NOMO-1 treated with dmso at 0.1 percent for 144 hours (cell line): Measurements from ENCODE around the gene MLXIP.
"Not testable (repeated sequence)": the region's sequence is repeated elsewhere in the genome, so short reads cannot be mapped to it uniquely, and the experiment has no call there.

Experiments
- DNase-seq: peaks from one replicate; lab custom pipeline; 2025; ENCODE audit not compliant: unreplicated experiment; lab: John Stamatoyannopoulos, UW

The MLXIP gene

DNA sequence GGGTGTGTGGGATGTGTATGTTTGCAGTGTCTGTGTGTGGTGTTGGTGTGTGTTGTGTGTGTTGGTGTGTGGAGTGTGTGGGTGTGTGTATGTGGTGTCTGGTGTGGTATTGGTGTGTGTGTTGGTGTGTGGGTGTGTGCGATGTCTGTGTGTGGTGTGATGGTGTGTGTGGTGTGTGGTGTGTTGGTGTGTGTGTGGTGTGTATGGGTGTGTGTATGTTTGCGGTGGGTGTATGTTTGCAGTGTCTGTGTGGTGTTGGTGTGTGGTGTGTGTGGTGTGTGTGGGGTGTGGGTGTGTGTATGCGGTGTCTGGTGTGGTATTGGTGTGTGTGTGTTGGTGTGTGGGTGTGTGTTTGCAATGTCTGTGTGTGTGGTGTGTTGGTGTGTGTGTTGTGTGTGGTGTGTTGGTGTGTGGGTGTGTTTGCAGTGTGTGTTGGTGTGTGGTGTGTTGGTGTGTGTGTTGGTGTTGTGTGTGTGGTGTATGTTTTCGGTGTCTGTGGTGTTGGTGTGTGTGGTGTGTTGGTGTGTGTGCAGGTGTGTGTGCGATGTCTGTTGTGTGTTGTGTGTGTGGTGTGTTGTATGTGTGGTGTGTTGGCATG lies 15.7 kb downstream of the MLXIP start:
- DNase-seq: no peak

DNA sequence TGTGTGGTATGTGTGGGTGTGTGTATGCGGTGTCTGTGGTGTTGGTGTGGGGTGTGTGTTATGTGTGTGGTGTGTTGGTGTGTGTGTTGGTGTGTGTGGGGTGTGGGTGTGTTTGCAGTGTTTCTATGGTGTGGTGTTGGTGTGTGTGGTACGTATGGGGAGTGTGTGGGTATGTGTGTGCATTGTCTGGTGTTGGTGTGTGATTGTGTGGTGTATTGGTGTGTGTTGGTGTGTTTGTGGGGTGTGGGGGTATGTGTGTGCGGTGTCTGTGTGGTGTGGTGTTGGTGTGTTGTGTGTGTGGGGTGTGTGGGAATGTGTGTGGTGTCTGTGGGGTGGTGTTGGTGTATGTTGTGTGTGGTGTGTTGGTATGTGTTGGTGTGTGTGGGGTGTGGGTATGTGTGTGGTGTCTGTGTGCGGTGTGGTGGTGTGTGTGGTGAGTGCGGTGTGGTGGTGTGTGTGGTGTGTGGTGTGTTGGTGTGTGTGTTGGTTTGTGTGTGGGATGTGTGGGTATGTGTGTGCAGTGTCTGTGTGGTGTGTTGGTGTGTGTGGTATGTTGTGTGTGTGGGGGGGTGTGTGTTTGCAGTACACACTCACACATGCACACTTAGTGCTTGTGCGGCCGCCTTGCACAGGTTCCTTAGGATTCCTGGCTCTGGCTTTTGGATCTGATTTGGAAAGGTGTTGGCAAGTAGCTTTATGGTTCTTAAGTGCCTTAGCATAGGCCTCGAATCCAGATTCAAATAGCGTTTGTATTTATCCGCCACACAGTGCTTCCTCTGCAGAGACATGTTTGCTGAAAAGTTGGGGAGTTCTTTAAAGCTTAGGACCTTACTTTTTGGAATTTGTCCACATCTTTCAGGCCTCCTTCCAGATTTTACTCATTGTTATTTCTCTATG lies 16.4 kb downstream of the MLXIP start:
- DNase-seq: no peak

DNA sequence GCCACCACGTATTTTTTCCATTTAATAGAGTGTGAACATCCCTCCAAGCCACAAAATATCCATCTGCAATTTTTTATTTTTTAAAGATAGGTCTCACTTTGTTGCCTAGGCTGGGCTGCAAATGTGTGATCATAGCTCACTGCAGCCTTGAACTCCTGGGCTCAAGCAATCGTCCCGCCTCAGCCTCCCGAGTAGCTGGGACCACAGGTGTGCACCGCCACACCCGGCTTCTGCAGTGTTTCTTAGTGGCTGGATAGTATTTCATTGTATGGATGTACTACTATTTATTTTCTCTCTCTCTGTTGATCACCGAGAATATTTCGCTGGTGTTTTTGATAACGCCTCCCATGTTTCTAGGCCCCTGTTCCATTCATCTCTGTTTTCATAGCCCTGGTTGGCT lies 17.5 kb downstream of the MLXIP start:
- DNase-seq: no peak

DNA sequence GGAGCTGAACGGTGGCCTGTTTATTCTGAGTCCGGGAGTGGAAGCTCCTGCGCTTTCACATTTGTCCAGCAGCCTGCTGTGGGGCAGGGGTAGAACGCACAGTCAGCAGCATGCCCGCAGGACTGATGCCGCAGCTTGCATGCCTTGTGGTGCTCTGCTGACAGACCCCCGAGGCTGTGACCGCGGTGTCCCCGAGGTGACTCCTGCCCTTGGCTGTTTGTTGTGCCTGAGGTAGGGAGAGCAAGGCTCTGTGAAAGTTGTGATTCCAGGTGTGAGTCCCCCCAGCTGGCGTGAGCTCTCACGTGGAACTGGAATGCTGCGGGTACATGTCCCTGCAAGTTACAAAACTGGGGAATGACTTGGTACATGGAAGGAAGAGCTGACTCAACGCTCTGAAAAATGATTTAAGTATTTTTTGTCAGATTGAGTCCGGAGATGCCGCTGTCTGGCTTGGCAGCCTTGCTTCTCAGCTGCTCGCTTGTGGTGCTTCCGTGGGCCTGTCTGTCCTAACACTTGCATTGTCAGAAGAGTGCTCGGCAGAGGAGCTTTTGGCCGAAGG lies 18.1 kb downstream of the MLXIP start:
- DNase-seq: no peak

DNA sequence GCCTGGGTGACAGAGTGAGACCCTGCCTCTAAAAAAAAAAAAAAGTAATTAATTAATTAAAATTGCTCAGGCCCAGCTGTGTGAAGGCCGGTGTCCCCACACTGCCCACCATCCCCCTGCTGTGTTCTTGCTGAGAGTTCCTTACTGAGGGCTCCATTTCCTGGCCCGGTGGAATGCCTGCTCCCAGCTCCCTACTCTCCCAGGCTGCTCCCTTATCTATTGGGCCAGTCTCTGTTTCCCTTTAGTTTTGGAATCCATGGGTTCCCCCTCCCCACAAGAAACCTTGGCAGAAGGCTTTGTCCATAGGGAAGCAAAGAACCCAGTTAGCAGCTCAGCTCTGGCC lies 19.0 kb downstream of the MLXIP start:
- DNase-seq: no peak

DNA sequence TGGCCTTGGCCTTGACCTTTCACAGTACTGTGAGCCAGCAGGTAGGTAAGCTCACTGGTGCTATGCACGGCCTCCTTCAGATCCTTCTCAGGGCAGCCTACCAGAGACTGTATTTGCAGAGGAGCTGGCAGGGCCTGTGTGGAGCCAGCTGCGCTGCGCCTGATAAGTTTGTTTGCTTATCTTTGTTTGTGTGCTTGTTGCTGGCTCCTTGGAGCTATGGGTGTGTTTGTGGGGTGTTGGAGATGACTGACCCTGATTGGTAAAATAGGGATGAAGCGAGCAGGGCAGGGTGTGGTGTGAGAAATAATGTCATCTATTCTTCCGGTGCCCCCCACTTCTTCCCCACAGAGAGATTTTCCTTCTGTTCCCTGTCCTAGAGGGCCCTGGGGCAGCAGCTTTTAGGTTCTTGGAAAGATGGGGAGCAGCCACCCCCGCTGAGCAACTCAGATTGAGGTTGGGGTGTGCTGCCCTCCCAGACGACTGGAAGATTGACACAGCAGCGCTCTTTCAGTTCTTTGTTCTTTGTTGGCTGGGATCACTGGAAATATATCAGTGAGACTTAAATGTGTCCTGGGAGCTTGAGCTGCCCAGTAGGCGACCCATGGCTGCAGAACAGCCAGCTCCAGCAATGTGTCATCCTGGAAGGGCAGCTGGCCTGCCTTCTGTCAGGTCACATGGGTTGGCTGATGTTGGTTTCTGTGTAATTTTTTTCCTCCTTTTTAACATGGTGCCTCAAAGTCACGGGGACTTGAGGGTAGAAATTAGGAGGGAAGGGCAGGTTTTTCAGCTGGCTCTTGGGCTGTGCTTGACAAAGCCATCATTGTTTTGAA lies 19.6 kb downstream of the MLXIP start:
- no peak for DNase-seq

DNA sequence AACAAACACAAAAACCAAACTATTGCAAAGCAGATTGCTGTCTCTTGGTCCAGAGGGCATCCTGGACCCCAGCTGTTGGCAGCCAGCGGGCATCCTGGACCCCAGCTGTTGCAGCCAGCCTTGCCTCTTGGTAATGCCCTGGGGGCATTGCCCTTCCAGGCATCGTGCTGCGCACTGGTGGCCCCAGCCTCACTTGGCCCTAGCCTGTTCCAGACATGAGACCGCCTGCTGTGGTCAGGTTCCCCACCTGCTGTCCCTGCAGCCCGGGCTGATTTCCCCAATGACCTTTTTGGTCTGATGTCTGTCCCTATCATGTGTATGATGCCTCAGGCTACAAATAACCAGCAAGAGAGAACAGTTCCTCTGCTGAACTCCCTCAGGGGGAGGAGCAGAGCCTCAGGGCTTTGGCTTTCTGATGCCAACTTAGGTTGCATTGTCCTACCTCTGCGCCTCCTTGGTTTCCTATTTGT lies 20.8 kb downstream of the MLXIP start:
- DNase-seq: no peak

DNA sequence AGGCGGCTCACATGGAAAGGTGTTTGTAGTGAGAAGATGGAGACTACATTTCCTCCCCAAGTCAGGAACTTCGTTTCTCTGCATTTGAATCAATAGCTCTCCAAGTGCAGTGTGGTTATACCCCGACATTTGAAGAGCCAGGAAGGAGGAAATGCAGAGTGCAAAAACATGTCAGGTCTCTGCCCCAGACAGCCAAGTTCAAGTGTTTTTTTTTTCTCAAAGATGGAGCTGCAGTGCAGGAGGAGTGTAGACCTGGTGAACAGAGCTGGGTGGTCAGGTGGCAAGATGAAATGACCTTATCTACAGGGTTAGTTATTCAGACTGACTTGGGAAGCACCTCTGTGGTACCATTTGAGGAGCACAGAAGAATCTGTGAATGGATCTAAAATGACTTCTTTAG lies 21.3 kb downstream of the MLXIP start:
- no peak for DNase-seq

DNA sequence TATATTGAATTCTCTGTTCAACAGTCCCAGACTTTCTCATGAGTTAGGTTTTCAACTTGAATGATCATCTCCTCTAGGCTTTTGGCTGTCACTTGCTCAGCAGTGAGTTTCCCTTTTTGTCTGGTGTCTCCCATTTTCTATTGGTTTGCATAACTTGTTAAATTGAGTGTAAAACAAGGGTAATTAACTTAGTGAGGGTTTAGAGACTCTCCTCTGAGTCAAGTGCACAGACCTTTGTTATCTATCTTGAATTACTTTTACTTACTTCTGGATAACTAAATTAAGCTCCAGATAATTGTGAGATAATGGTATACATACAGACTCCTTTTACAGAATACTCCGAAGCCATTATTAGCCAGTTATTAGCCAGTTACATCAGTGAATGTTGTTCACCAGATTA lies 22.0 kb downstream of the MLXIP start:
- DNase-seq: no peak

DNA sequence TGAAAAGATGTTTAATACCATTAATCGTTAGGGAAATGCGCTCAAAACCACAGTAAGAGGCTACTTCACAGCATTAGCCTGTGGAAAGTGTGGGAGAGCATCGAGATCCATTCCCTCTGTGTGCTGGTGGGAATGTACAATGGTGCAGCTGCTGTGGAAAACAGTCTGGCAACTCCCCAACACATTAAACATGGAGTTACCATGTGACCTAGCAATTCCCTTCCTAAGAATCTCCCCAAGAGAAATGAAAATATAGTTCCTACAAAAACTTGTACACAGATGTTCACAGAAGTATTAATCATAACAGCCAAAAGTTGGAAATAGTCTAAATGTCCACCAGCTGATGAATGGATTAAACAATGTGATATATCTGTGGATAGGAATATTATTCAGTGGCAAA lies 23.8 kb downstream of the MLXIP start:
- no peak for DNase-seq

DNA sequence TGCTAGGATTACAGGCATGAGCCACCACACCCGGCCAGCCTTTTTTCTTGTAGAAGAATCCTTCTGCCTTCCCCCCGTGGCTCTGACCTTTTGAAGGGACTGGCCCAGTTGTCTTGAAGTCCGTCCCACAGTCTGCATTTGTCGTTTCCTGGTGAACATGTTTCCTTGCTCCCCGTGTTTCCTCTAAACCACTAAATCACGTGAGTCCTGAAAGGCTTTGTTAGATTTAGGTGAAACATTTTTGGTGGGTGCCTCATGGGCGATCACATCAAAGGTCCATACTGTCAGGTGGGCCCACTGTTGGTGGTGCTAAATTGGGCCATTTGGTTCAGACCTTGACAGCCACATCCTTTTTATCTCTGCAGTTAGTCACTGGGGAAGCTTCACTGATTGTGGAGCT lies 26.3 kb downstream of the MLXIP start:
- DNase-seq: no peak

DNA sequence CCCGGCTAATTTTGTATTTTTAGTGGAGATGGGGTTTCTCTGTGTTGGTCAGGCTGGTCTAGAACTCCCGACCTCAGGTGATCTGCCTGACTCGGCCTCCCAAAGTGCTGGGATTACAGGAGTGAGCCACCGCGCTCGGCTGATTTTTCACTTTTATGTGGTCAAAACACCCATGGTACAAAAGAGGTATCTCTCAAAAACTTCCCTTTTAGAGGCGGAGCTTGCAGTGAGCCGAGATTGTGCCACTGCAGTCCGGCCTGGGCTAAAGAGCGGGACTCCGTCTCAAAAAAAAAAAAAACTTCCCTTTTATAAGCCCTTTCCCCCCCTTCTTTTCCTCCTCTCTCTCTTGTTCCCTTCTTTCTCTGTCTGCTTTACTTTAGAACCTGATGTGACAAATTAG lies 26.9 kb downstream of the MLXIP start:
- DNase-seq: peak; percentile 24

DNA sequence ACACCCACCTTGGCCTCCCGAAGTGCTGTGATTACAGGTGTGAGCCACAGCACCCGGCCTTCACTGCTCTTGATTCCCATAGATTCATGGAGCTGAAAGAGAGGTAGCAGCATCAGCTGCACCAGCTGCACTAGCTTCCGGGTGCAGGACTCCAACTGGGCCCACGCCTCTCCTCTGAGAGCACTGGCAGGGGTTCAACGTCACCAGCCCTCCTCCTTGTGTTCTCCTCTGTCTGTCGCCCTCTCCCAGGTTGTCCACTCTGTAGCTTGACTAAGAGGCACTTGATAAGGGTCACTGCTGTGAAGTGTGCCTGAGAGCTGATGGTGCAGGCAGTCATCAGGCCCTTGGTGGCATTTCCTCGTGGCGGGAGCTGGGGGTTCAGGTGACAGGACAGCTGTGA lies 28.3 kb downstream of the MLXIP start:
- DNase-seq: no peak

DNA sequence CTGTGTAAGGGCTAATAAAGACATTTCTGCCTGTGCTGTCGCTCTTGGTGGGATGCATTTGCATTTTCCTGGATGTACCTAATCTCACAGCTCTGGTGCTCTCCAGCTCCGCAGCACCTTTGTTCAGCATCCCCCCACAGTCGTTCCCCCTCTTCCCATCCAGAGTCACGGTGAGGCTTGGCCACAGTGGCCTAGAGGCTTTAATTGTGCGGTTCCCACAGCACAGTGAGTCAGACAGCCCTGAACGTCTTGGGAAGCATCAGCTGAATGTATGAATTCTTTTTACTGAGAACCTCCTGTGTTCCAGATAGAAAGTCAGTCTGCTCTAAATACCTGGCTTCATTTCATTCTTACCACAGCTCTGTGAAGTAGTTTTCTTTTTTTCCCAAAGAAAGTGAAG lies 28.7 kb downstream of the MLXIP start:
- DNase-seq: no peak

DNA sequence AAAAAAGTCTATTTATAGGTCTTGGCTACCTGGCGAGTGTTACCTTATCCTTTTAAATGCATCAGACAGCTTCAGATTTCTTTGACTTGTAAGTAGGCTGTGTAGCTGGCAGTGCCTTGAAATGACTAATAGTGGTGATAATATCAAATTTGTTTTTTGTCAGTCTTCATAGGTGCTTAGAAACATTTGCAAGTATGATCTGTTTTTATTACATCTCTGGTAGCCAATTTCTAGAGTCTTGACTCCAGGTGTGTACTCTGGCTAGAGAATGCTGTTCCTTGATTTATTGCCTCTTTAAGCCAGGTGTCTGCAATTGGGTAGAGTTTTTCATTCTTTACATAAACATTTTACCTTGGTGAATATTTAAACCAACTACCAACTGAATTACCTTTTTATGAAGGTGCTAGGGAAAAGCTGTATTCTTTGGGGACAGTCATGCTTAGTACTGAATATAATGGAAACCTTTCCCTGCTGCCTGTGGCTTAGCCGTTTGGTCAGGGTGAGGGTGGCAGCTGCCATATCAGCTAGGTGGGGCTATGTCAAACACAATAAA lies 32.6 kb downstream of the MLXIP start:
- no peak for DNase-seq

DNA sequence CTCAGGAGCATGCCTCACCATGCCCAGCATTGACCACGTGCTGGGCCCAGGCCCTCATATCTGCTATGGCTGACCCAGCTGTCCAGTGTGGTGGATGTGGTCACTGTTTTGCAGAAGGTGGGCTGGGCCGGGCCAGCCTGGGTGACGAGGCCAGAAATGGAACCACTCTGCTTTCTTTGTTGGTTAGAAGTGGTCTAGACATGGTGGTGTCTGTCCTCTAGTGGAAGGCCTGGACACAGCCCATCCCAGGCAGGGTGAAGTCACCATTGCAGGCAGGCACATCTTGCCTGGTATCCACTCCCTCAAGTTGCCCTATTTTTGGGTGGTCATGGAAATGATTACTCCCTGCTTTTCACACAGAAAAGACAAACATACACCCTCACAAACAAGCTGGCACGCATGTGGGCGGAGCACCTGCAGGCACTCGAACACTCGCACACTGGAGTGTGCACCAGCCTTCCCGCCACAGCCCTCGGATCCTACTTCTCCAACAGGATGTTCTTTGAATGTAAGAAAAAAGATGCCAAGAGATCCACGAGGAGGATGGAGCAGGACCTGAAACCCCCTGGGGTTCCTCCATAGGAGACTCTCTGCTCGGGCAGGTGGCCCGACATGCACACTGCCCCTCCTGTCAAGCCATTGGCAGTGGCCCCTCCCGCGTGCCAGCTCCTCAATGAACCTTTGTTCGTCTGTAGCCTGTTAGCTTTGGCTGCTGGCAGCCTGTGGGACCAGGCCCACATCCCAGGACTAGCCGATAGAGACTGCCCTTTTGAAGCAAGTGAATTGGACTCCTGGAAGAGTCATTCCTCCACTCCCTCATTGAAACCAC lies 38.4 kb downstream of the MLXIP start:
- no peak for DNase-seq

DNA sequence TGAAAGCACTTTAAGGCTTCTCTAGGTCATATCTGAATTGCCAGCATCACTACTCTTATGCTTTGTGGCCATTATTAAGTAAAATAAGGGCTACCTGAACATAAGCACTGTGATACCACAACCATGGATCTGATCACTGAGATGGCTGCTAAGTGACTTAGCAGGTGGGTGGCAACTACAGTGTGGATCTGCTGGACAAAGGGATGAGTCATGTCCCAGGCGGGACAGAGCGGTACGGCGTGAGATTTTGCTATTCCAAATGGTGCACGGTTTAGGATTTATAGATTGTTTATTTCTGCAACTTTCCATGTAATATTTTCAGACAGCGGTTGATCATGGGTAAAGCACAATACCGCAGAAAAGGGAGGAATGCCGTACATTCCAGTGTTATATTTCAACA lies 39.4 kb downstream of the MLXIP start:
- DNase-seq: no peak

DNA sequence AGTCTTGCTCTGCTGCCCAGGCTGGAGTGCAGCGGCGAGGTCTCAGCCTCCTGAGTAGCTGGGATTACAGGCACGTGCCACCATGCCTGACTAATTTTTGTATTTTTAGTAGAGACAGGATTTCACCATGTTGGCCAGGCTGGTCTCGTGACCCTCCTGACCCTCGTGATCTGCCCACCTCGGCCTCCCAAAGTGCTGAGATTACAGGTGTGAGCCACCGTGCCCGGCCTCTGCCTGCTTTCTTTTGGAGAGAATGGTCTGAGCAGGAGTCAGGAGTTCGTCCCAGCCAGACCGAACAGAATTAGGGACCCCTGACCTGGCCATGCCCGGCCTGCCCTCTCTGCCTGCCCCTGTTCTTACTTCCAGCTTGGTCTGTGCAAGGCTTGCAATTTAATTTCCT lies 42.8 kb downstream of the MLXIP start:
- not testable (repeated sequence) for DNase-seq

DNA sequence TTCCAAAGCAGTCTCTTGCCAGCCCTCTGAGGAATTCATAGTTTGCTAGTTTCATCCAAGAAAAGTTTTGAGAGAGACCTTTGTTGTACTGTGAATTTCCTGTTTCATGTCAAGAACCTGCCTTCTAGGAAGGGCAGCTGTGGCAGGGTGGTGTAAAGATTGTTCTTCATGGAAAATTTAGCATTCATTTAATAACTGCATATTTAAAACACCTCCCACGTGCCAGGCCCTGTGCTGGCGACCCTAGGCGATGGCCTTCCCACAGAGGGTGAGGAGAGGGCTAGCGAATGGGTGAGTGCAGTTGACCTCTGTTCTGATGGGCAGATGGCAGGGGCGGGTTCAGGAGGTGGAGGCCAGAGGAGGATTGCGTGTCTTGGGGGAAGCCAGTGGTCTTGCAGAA lies 43.2 kb downstream of the MLXIP start:
- DNase-seq: no peak

DNA sequence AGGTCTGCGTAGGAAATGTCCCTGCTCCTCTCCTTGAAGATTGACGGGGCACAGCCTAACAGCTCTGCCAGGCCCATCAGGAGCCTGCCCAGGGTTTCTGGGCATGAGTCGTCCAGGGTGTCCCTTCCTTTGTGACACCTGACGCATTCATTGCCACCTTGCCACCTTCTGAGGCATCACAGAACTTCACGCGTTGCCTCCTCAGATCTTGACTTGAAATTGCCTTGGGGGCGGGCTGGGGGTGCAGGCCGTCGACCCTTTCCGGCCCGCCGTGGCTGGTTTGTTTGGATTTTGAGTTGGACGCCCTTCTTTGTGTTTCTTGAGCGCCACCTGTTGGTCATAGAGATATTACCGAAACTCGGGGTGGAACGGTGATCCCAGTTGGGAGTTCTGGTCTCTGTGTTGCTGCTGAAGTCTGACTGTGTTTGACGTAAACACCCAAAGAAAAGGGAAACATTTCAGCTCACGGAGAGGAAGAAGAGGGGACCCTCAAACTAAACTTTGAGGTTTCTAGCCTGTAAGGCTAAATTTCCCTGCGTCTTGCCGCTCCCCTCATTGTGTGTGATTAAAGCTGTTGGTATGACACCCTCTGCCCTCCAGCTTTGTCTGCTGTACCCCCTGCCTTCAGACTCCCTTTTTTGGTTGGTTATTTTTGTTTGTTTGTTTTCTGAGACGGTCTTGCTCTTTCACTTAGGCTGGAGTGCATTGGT lies 44.6 kb downstream of the MLXIP start:
- DNase-seq: no peak
